HCT116 (cell line): ENCODE data around the gene KBTBD3. TPM values are rescaled to one million over a fixed set of nuclear protein-coding genes. Genes with fewer than 3 reads are reported as not detected.

Experiments used
- ATAC-seq: fragments of 200-7000 bp; cut with Tn5 transposase; 2 replicates; pipeline ENCODE4 v1.9.1; 2020; ENCODE audit warnings: mild to moderate bottlenecking, moderate library complexity
- BruUV-seq: library from RNA; stranded (reverse); fragments of 400-500 nt; replicated peaks from 2 replicates; lab custom pipeline; 2021; lab: Mats Ljungman, UMichigan
- CTCF ChIA-PET: fragments of 300-600 bp; sonication (Branson Sonifier 250); formaldehyde crosslinking; loops from one replicate; lab custom pipeline; 2021; ENCODE audit warnings: antibody characterized with exemption; lab: Charles Lee
- POLR2A ChIA-PET: fragments of 300-600, 350-600 bp; sonication (Branson Sonifier 250); formaldehyde crosslinking; loops from one replicate; lab custom pipeline; 2021; ENCODE audit warnings: antibody characterized with exemption; lab: Charles Lee
- RAD21 ChIA-PET, 2 experiments: fragments of 300-600 bp; sonication (Branson Sonifier 250); formaldehyde crosslinking; loops; one replicate each; lab custom pipeline; 2023; ENCODE audit warnings: low total read pairs in 2 of 2; ENCODE audit not compliant: uncharacterized antibody in 2 of 2, unreplicated experiment in 2 of 2, low non-redundant PET in 1 of 2; lab: Charles Lee
- DNase-seq: peaks from one replicate; pipeline ENCODE4 v3.0.0-alpha.2; 2010; ENCODE audit warnings: low read depth, low spot score
- H2AFZ ChIP-seq: fragments of 200-600 bp; shearing (Covaris generic), sonication (generic); 2 replicates; pipeline ENCODE4 v1.6.1; 2017; ENCODE audit warnings: low read depth, mixed run types, mixed read lengths, antibody characterized with exemption, low read length; ENCODE audit not compliant: poor library complexity, severe bottlenecking
- H3K27ac ChIP-seq: 2 replicates; pipeline ENCODE4 v1.5.1; 2012; ENCODE audit warnings: low read depth, low read length
- H3K27me3 ChIP-seq: fragments of 200-600 bp; sonication (generic); 2 replicates; pipeline ENCODE4 v1.6.1; 2016; ENCODE audit warnings: mixed run types, low read length, mixed read lengths; ENCODE audit not compliant: insufficient read depth
- H3K36me3 ChIP-seq, 2 experiments: fragments of 200-500 bp in 1 of 2; fragments of 200-600 bp in 1 of 2; sonication (Bioruptor generic) in 1 of 2; sonication (generic) in 1 of 2; 2 replicates each; pipeline versions ENCODE4 v1.5.1 to v1.6.1; 2014 to 2016; ENCODE audit warnings: low read length in 2 of 2, inconsistent platforms in 1 of 2, mixed read lengths in 1 of 2, mixed run types in 1 of 2; ENCODE audit not compliant: insufficient read depth in 2 of 2, control insufficient read depth in 1 of 2
- H3K4me1 ChIP-seq, 2 experiments: fragments of 200-600 bp in 1 of 2; sonication (generic) in 1 of 2; 2 replicates each; pipeline versions ENCODE4 v1.5.1 to v1.6.1; 2012 to 2017; ENCODE audit warnings: low read length in 2 of 2, inconsistent platforms in 1 of 2, mild to moderate bottlenecking in 1 of 2, mixed read lengths in 1 of 2, mixed run types in 1 of 2, moderate library complexity in 1 of 2; ENCODE audit not compliant: insufficient read depth in 2 of 2, control insufficient read depth in 1 of 2
- H3K4me2 ChIP-seq: fragments of 200-600 bp; sonication (generic); 2 replicates; pipeline ENCODE4 v1.6.1; 2017; ENCODE audit warnings: mixed run types, low read length, mixed read lengths
- H3K4me3 ChIP-seq, 2 experiments: fragments of 200-600 bp in 1 of 2; sonication (generic) in 1 of 2; replicated peaks in 1 of 2; 2 replicates each; pipeline ENCODE4 v1.5.1; 2011 to 2016; ENCODE audit warnings: low read length in 2 of 2, control low read depth in 1 of 2, low read depth in 1 of 2, mild to moderate bottlenecking in 1 of 2, mixed read lengths in 1 of 2, mixed run types in 1 of 2
- H3K79me2 ChIP-seq: fragments of 200-600 bp; sonication (generic); 2 replicates; pipeline ENCODE4 v1.6.1; 2017; ENCODE audit warnings: mild to moderate bottlenecking, mixed run types, low read length, moderate library complexity, mixed read lengths; ENCODE audit not compliant: insufficient read depth
- H3K9ac ChIP-seq: fragments of 200-600 bp; sonication (generic); 2 replicates; pipeline ENCODE4 v1.6.1; 2016; ENCODE audit warnings: low read length, mixed read lengths
- H3K9me2 ChIP-seq: fragments of 200-600 bp; sonication (generic), shearing (Covaris generic); 2 replicates; pipeline ENCODE4 v1.6.1; 2017; ENCODE audit warnings: mixed run types, mild to moderate bottlenecking, moderate library complexity; ENCODE audit not compliant: insufficient read depth
- H3K9me3 ChIP-seq, 2 experiments: fragments of 200-500 bp in 1 of 2; fragments of 200-600 bp in 1 of 2; sonication (Bioruptor generic) in 1 of 2; sonication (generic) in 1 of 2; 2 replicates each; pipeline ENCODE4 v1.6.1; 2014 to 2017; ENCODE audit warnings: low read length in 2 of 2, mixed read lengths in 2 of 2, inconsistent platforms in 1 of 2, low read depth in 1 of 2, mild to moderate bottlenecking in 1 of 2, mixed run types in 1 of 2, moderate library complexity in 1 of 2; ENCODE audit not compliant: control insufficient read depth in 1 of 2, insufficient read depth in 1 of 2
- H4K20me1 ChIP-seq: fragments of 200-600 bp; sonication (generic), shearing (Covaris generic); 2 replicates; pipeline ENCODE4 v1.6.1; 2017; ENCODE audit warnings: mixed run types, mild to moderate bottlenecking, moderate library complexity; ENCODE audit not compliant: insufficient read depth
- CBX3 ChIP-seq: IDR thresholded peaks from 2 replicates; pipeline ENCODE4 v1.6.1; 2012; ENCODE audit warnings: low read depth
- CEBPB ChIP-seq: IDR thresholded peaks from 2 replicates; pipeline ENCODE4 v1.6.1; 2012; ENCODE audit warnings: low read depth
- EGR1 ChIP-seq: IDR thresholded peaks from 2 replicates; pipeline ENCODE4 v1.6.1; 2012; ENCODE audit warnings: low read depth
- EZH2 ChIP-seq: fragments of 200-600 bp; sonication (generic); IDR thresholded peaks from 2 replicates; pipeline ENCODE4 v1.6.1; 2017; ENCODE audit warnings: antibody characterized with exemption, mixed run types
- FOSL1 ChIP-seq: IDR thresholded peaks from 2 replicates; pipeline ENCODE4 v1.6.1; 2012; ENCODE audit warnings: low read depth
- JUND ChIP-seq: IDR thresholded peaks from 2 replicates; pipeline ENCODE4 v1.6.1; 2012
- MAX ChIP-seq: IDR thresholded peaks from 2 replicates; pipeline ENCODE4 v1.6.1; 2012
- POLR2A ChIP-seq: IDR thresholded peaks from 2 replicates; pipeline ENCODE4 v1.7.0; 2011; ENCODE audit warnings: borderline replicate concordance; ENCODE audit not compliant: insufficient read depth, insufficient read length; ENCODE audit errors: extremely low read depth
- POLR2AphosphoS5 ChIP-seq: IDR thresholded peaks from 2 replicates; pipeline ENCODE4 v1.6.1; 2011; ENCODE audit warnings: mild to moderate bottlenecking, low read depth, low read length, moderate library complexity
- RAD21 ChIP-seq: IDR thresholded peaks from 2 replicates; pipeline ENCODE4 v1.6.1; 2012; ENCODE audit warnings: low read depth, mild to moderate bottlenecking
- YY1 ChIP-seq: IDR thresholded peaks from 2 replicates; pipeline ENCODE4 v1.6.1; 2011; ENCODE audit warnings: low read length, low read depth, moderate library complexity, mild to moderate bottlenecking; ENCODE audit not compliant: insufficient replicate concordance; ENCODE audit errors: extremely low read depth
- ZFX ChIP-seq: fragments of 450-650 bp; IDR thresholded peaks from 2 replicates; pipeline ENCODE4 v1.6.1; 2017
- ZNF274 ChIP-seq: fragments of 200-500 bp; sonication (Bioruptor generic); IDR thresholded peaks from 2 replicates; pipeline ENCODE4 v1.6.1; 2014; ENCODE audit warnings: mild to moderate bottlenecking, low read depth, low read length, inconsistent platforms
- intact Hi-C: fragments of 100-400 bp; cut with micrococcal nuclease; formaldehyde crosslinking; loops from 2 replicates; pipeline ENCODE4 v1.10.0; 2022
- total RNA-seq: library from RNA; stranded (reverse); gene quantifications from one replicate; pipeline ENCODE4 v1.2.1, GENCODE V29; 2021; ENCODE audit not compliant: unreplicated experiment

Gene KBTBD3
- total RNA-seq, 1 experiment from 2014 or later = 10.4 TPM

- H3K9ac ChIP-seq = no peak overlapping the region
- no peaks in the 10 kb centered on the region for H3K9me2 ChIP-seq
- POLR2A ChIA-PET = no interaction called here
- H3K4me3 ChIP-seq = no peak overlapping the region
- H3K36me3 ChIP-seq = peaks cover 16 to 25% of the 10 kb centered on the region in 2 experiments
- no peak overlapping the region for H2AFZ ChIP-seq
- H3K79me2 ChIP-seq = peaks cover 93% of the 10 kb centered on the region
- H3K27me3 ChIP-seq = no peaks in the 10 kb centered on the region
- no peak overlapping the region for H3K27ac ChIP-seq
- H3K4me2 ChIP-seq = no peak overlapping the region
- DNase-seq (no peak), ATAC-seq (no peak)
- peaks cover 3 to 4% of the 10 kb centered on the region in 2 experiments; a peak in 2 of 4 replicates for H3K4me1 ChIP-seq
- no peaks in the 10 kb centered on the region for H3K9me3 ChIP-seq
- TF ChIP-seq EGR1 = no peak
- TF ChIP-seq JUND = no peak
- RAD21 ChIA-PET = no interaction called here
- CTCF ChIA-PET = no interaction called here
- BruUV-seq = no TSS peak
- H4K20me1 ChIP-seq = peaks cover 15% of the 10 kb centered on the region; the same call in 1 of the 2 replicates
- intact Hi-C loops = no loop called here
Observed at GRCh38 chr11:106082096-106082495, 4.9 kb upstream of the KBTBD3 start.

- H3K9me2 ChIP-seq = no peaks in the 10 kb centered on the region
- intact Hi-C loops = loop anchor here (2.0 kb wide), 1 partner anchor 55 kb away; the partner anchor contains the start of gene MSANTD4
- POLR2A ChIA-PET = interaction anchor here (0.6 to 1.0 kb wide), 7 partner anchors 9 to 1723 kb away, joined by 3 to 6 read pairs (median 3); no protein-coding TSS in a partner anchor
- H3K4me1 ChIP-seq = peaks cover 6 to 11% of the 10 kb centered on the region in 2 experiments; a peak in 2 of 4 replicates
- H3K4me2 ChIP-seq = peak within 1 kb of the TSS; percentile 95
- H4K20me1 ChIP-seq = peaks cover 7% of the 10 kb centered on the region; the same call in 1 of the 2 replicates
- peak within 1 kb of the TSS; percentile 80 to 95 for H3K4me3 ChIP-seq
- DNase-seq = peak; percentile 12
- peak; percentile 65 for TF ChIP-seq MAX
- no peak for TF ChIP-seq CBX3
- TF ChIP-seq ZNF274 = no peak
- TF ChIP-seq FOSL1 = no peak
- TF ChIP-seq POLR2AphosphoS5 = peak; percentile 80
- no peak for TF ChIP-seq RAD21
- peak; percentile 54 for TF ChIP-seq YY1
- TF ChIP-seq CEBPB = no peak
- TF ChIP-seq EZH2 = no peak
- peak; percentile 95 for TF ChIP-seq ZFX
- peak; percentile 35 for TF ChIP-seq POLR2A
- TF ChIP-seq, all 23 proteins: peak for 5
- Histone ChIP-seq H3K9me3 (no peaks in the 10 kb centered on the region), H3K36me3 (peaks cover 16 to 24% of the 10 kb centered on the region in 2 experiments), H2AFZ (peak within 1 kb of the TSS; percentile 49), H3K9ac (peak within 1 kb of the TSS; percentile 95), H3K27ac (peak within 1 kb of the TSS; percentile 86), H3K79me2 (peaks cover 51% of the 10 kb centered on the region), H3K27me3 (no peaks in the 10 kb centered on the region)
- ChIA-PET CTCF (interaction anchor here (0.6 to 1.4 kb wide), 5 partner anchors 9 to 957 kb away, joined by 3 to 6 read pairs (median 4); no protein-coding TSS in a partner anchor), RAD21 (interaction anchor here in 1 of 2 experiments (0.6 kb wide), 1 partner anchor 959 kb away, joined by 3 read pairs; no protein-coding TSS in a partner anchor)
- TSS peak; percentile 49 for BruUV-seq
- ATAC-seq = peak; percentile 25
Observed at GRCh38 chr11:106077609-106078455, 685 bp upstream of the KBTBD3 start, which contains the start of gene AASDHPPT. Gene AASDHPPT, plus strand, starts transcription at chr11:106077662. Its CDS starts 49 bp downstream, at chr11:106077711.
